GM04504 (cell line): ENCODE measurements around the gene ADAMTS3.

ENCODE experiments used
- DNase-seq: peaks from one replicate; pipeline ENCODE4 v3.0.0-alpha.2; 2012; ENCODE audit warnings: low read depth

ADAMTS3 gene

DNA sequence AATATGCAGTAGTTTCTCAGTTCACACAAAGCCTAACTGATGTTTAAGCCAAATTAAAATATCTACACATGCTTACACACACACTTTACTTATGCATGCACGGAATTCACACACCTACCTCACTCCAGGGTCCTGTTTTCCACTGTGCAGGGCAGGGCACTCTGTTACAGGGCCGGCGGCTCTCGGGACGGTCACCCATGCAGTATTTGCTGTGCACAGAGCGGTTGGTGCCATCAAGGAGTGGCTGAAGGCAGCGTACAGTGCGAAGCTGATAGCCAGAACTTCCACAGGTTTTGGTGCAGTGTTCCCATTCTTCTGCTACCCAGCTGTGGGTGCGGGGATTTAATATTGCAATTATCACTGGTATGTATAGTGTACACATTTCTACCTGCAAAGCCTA, 278.3 kb downstream of the ADAMTS3 start:
- DNase-seq, result no peak

DNA sequence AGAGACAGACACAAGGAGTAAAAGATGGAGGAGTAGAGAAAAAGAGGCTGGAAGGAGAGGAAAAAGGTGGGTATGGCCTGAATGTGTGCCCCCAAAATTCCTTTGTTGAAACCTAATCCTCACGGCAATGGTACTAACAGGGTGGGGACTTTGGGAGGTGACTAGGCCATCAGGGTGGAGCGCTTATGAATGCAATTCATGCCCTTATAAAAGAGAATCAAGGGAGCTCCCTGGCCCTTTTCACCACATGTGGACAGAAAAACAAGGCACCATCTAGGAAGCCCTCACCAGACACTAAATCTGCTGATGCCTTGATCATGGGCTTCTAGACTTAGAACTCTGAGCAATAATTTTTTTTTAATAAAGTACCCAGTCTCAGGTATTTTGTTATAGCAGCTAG, 282.1 kb downstream of the ADAMTS3 start:
- DNase-seq, result no peak

GRCh38 chr4:72286185-72286584, 282.8 kb downstream of the ADAMTS3 start:
- no peak for DNase-seq

GRCh38 chr4:72283357-72283756, 285.7 kb downstream of the ADAMTS3 start:
- DNase-seq, result no peak

DNA sequence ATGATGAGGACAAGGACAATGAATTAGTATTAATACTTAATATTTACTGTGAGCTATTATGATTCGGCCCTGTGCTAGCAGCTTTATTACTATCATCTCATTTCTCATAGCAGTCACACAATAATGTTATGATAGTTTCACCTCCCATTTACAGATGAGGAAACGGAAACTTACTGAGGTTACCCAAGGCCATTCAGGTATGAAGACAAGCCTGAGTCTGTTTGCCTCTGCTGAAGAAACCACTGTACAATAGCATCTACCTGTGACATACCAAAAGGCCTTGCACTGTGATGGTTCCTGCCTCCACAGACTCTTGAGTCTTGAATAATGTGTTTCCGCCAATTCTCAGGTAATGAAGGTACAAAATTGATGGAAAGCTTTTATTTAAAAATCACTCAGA, 288.8 kb downstream of the ADAMTS3 start:
- DNase-seq, result no peak

DNA sequence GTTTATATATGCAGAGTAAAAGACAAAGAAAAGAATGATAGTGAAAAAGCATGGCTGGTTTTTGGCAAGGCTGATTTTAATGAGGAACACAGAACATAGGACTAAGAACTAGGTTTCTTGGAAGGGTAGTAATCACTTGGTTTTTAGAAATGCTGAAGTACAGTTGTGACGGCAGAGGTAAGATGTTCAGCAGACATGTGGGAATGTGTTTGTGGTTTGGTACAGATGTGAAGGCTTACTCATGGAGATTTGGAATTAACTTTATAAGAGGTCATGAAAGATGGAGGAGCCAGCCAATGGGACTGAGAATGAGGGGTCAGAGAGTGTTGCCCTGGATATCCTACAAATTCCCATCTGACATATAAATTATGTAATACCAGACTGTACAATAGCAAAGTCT, 293.6 kb downstream of the ADAMTS3 start:
- DNase-seq, result no peak

- DNase-seq, result no peak
Measured at GRCh38 chr4:72274251-72274650, 294.8 kb downstream of the ADAMTS3 start.

GRCh38 chr4:72255269-72255668, 313.8 kb downstream of the ADAMTS3 start:
- no peak for DNase-seq

DNA sequence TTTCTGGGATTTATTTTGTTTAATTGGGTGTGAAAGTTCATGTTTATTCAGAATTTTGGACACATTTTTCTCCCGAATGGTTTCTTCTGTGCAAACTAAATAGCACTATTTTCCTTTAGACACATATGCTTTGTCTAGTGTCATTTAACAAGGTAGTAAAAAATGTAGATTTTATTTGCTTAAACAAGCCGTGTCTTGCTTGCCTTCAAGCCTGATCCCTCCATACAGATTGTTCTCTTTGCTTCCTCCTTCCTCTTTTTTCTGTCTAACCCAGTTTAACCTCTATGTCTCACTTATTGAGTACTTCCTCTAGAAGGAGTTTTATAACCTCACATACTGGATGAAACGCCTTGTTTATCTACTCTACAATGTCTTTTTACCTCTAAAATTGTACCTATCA, 325.4 kb downstream of the ADAMTS3 start:
- DNase-seq, result no peak

DNA sequence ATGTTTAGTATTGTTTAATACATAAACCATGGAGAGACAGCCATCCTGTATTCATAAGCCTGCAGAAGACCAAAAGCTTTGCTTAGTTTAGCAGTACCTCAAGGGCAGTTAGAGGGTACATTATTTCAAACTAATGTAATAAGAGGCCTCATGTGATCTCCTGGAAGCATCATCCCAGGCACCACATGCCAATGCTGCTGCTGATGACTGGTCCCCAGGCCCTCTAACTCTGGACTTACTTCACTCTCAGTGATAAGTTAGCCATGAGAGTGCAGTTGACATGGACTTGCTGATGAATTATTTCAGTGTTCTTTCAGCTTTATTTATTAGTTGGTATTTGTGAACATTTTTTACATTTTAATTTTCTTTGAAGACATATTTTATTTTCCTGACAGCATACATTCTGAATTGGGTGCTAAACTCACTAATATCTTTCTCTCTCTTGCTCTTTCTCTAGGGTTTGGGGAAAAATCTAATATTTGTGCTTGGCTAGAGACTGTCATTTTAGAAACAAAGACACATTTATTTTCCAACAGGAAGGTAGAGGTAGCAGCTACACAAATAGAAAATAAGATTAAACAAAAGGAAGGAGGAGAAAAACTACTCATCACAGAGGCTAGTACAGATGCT, 329.4 kb downstream of the ADAMTS3 start:
- DNase-seq, result no peak
